ENCODE results near the gene ZDHHC11. TPM values are rescaled to one million over a fixed set of nuclear protein-coding genes. Genes with fewer than 3 reads are reported as not detected.
"Not testable (repeated sequence)": the region's sequence is repeated elsewhere in the genome, so short reads cannot be mapped to it uniquely, and the experiment has no call there.

Gene ZDHHC11
- total RNA-seq, 8 experiments from 2014 or later, result 2.0 to 11.9 (median 6.8) TPM

GRCh38 chr5:844426-844825 lies 6.4 kb downstream of the ZDHHC11 start:
- not testable (repeated sequence) for H3K4me1 ChIP-seq (replicated peaks in 1 of 2); H3K27ac ChIP-seq; H3K4me3 ChIP-seq; ATAC-seq (replicated peaks in 6 of 8)
- in situ Hi-C loops (cut with MboI; ENCODE audit: low pct_unique_long_range_greater_than_20kb in 2 of 9, low sequenced_read_pairs in 9 of 9, unreplicated experiment in 9 of 9), result loop anchor here in 1 of 9 experiments (25.0 kb wide), 1 partner anchor 107 kb away; no protein-coding TSS in a partner anchor
- WGBS, 10 experiments, result 60 to 100% (median 83%) methylated on average over 1 to 6 of the region's 16 CpGs; no CpG with 5 or more reads in 7 of the 10 experiments

DNA sequence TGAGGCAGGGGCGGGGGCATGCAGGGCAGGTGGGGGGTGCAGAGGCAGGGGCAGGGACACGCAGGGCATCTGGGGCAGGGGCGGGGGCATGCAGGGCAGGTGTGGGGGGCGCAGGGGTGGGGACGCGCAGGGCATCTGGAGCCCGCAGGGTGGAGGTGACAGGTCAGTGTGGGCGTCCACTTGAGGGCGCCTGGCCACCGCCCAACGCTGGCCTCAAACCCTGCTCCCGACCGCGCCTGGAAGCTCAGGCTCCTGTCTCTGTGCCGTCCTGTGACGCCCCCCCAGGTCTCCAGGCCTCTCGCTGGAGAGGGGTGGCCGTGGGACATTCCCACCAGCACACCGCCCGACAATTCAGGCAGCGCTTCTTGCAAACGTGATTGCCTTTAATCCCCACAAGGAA lies 6.9 kb downstream of the ZDHHC11 start:
- H3K27ac ChIP-seq; H3K4me1 ChIP-seq (replicated peaks in 1 of 2); H3K4me3 ChIP-seq: not testable (repeated sequence)
- 56 to 67% methylated on average over 9 of the region's 22 CpGs; no CpG with 5 or more reads in 8 of the 10 experiments for WGBS, 10 experiments
- peak in 1 of 8 experiments; percentile 12 for ATAC-seq (replicated peaks in 6 of 8)
- in situ Hi-C loops (cut with MboI; ENCODE audit: low pct_unique_long_range_greater_than_20kb in 2 of 9, low sequenced_read_pairs in 9 of 9, unreplicated experiment in 9 of 9), result loop anchor here in 1 of 9 experiments (25.0 kb wide), 1 partner anchor 107 kb away; no protein-coding TSS in a partner anchor

GRCh38 chr5:843371-843770 lies 7.4 kb downstream of the ZDHHC11 start:
- H3K4me3 ChIP-seq; ATAC-seq (replicated peaks in 6 of 8); H3K27ac ChIP-seq; H3K4me1 ChIP-seq (replicated peaks in 1 of 2): not testable (repeated sequence)
- no CpG with 5 or more reads among the region's 26 CpGs for WGBS, 10 experiments
- in situ Hi-C loops (cut with MboI; ENCODE audit: low pct_unique_long_range_greater_than_20kb in 2 of 9, low sequenced_read_pairs in 9 of 9, unreplicated experiment in 9 of 9), result loop anchor here in 1 of 9 experiments (25.0 kb wide), 1 partner anchor 106 kb away; no protein-coding TSS in a partner anchor

- in situ Hi-C loops (cut with MboI; ENCODE audit: low pct_unique_long_range_greater_than_20kb in 2 of 9, low sequenced_read_pairs in 9 of 9, unreplicated experiment in 9 of 9), result loop anchor here in 1 of 9 experiments (25.0 kb wide), 1 partner anchor 105 kb away; no protein-coding TSS in a partner anchor
- H3K4me1 ChIP-seq (replicated peaks in 1 of 2); H3K4me3 ChIP-seq; H3K27ac ChIP-seq: not testable (repeated sequence)
- WGBS, 10 experiments, result 20 to 96% methylated on average over 1 to 5 of the region's 32 CpGs; no CpG with 5 or more reads in 8 of the 10 experiments
- peak in 1 of 8 experiments; percentile 11 for ATAC-seq (replicated peaks in 6 of 8)
Observed at GRCh38 chr5:842402-843221, 8.2 kb downstream of the ZDHHC11 start.

GRCh38 chr5:841531-842401 lies 9.0 kb downstream of the ZDHHC11 start:
- 56 to 95% (median 85%) methylated on average over 2 to 13 of the region's 15 CpGs; no CpG with 5 or more reads in 2 of the 10 experiments for WGBS, 10 experiments
- H3K27ac ChIP-seq; H3K4me1 ChIP-seq (replicated peaks in 1 of 2); H3K4me3 ChIP-seq: not testable (repeated sequence)
- ATAC-seq (replicated peaks in 6 of 8), result peak in 2 of 8 experiments; percentile 8 to 58
- in situ Hi-C loops (cut with MboI; ENCODE audit: low pct_unique_long_range_greater_than_20kb in 2 of 9, low sequenced_read_pairs in 9 of 9, unreplicated experiment in 9 of 9), result loop anchor here in 1 of 9 experiments (25.0 kb wide), 1 partner anchor 104 kb away; no protein-coding TSS in a partner anchor

DNA sequence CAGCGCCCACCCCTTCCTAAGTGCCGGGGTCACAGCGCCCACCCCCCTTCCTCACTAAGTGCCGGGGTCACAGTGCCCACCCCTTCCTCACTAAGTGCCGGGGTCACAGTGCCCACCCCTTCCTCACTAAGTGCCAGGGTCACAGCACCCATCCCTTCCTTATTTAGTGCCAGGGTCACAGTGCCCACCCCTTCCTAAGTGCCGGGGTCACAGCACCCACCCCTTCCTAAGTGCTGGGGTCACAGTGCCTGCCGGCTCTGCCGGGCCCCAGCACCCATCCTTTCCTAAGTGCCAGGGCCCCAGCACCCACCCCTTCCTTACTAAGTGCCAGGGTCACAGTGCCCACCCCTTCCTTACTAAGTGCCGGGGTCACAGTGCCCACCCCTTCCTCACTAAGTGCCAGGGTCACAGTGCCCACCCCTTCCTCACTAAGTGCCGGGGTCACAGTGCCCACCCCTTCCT lies 9.8 kb downstream of the ZDHHC11 start:
- 100% methylated on average over 1 of the region's 10 CpGs; no CpG with 5 or more reads in 9 of the 10 experiments for WGBS, 10 experiments
- not testable (repeated sequence) for H3K4me1 ChIP-seq (replicated peaks in 1 of 2); ATAC-seq (replicated peaks in 6 of 8); H3K4me3 ChIP-seq; H3K27ac ChIP-seq
- in situ Hi-C loops (cut with MboI; ENCODE audit: low pct_unique_long_range_greater_than_20kb in 2 of 9, low sequenced_read_pairs in 9 of 9, unreplicated experiment in 9 of 9), result loop anchor here in 1 of 9 experiments (25.0 kb wide), 1 partner anchor 104 kb away; no protein-coding TSS in a partner anchor

DNA sequence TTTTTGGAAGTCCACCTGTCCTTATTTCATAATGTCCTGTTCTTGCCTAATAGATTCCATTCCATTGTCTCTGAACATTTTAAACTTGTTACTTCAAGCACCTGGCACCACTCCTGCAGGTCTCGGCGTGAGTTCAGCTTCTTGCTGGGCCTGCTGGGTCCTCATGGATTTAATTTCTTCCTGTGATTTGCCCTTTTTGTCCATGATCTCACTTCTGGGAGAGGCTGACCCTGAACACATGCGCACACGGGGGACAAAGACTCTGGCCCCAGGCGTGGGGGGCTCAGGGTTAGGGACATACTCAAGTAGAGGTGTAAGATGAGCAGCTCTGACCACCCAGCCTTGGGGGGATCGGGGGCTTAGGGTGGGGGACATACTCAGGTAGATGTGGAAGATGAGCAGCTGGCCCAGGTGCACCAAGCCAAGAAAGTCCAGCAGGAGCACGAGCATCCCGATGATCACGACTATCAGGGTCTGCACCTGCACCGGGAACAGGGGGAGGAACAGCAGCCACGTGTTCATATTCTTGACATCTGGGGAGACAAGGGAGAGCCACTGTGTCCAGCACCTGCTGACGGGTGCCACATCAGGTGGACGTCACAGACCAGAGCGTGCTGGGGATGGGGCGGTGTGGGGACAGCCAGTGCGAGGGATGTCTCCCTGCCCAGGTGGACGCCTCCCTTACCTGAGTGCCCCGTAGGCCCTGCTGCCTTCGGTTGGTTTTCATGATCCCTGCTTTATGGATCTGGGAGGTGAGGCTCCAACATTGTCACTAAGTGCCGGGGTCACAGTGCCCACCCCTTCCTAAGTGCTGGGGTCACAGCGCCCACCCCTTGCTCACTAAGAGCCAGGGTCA lies 10.4 kb downstream of the ZDHHC11 start:
- not testable (repeated sequence) for H3K4me3 ChIP-seq; H3K27ac ChIP-seq; ATAC-seq (replicated peaks in 6 of 8); H3K4me1 ChIP-seq (replicated peaks in 1 of 2)
- WGBS, 10 experiments, result 64 to 97% (median 83%) methylated on average over 3 to 18 of the region's 21 CpGs; no CpG with 5 or more reads in 4 of the 10 experiments
- in situ Hi-C loops (cut with MboI; ENCODE audit: low pct_unique_long_range_greater_than_20kb in 2 of 9, low sequenced_read_pairs in 9 of 9, unreplicated experiment in 9 of 9), result loop anchor here in 1 of 9 experiments (25.0 kb wide), 1 partner anchor 103 kb away; no protein-coding TSS in a partner anchor

- not testable (repeated sequence) for H3K27ac ChIP-seq; H3K4me1 ChIP-seq (replicated peaks in 1 of 2); H3K4me3 ChIP-seq
- 38 to 88% methylated on average over 4 to 6 of the region's 10 CpGs; no CpG with 5 or more reads in 8 of the 10 experiments for WGBS, 10 experiments
- in situ Hi-C loops (cut with MboI; ENCODE audit: low pct_unique_long_range_greater_than_20kb in 2 of 9, low sequenced_read_pairs in 9 of 9, unreplicated experiment in 9 of 9), result loop anchor here in 1 of 9 experiments (25.0 kb wide), 1 partner anchor 101 kb away; no protein-coding TSS in a partner anchor
- ATAC-seq (replicated peaks in 6 of 8), result peak in 4 of 8 experiments; percentile 27 to 70 (median 57)
Observed at GRCh38 chr5:838431-838851, 12.3 kb downstream of the ZDHHC11 start.

DNA sequence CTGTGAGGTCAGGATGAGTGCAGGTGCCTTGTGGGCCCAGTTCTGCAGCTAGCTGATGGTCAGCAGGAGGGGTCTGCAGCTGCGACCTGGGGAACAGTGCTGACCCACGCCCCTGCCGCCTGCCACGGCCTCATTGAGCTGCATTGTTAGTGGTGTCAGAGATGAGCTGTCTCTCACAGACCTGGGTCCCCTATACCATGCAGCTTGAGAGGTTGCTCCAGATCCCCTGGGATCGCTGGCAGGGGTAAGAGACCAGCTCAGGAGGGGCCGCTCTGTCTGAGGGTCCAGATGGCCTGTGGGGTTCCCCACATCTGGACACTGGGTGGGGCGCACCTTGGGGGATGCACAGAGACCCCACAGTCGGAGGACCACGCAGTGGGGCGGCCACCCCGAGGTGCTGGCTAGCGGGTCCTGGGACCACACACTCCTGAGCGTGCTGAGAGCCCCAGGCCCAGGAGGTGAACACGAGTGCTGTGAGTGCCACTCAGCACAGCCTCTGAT lies 13.1 kb downstream of the ZDHHC11 start:
- H3K27ac ChIP-seq; H3K4me3 ChIP-seq; H3K4me1 ChIP-seq (replicated peaks in 1 of 2): not testable (repeated sequence)
- in situ Hi-C loops (cut with MboI; ENCODE audit: low pct_unique_long_range_greater_than_20kb in 2 of 9, low sequenced_read_pairs in 9 of 9, unreplicated experiment in 9 of 9), result loop anchor here in 1 of 9 experiments (25.0 kb wide), 1 partner anchor 100 kb away; no protein-coding TSS in a partner anchor
- peak in 1 of 8 experiments; percentile 10 for ATAC-seq (replicated peaks in 6 of 8)
- 60 to 100% (median 84%) methylated on average over 1 to 10 of the region's 14 CpGs; no CpG with 5 or more reads in 6 of the 10 experiments for WGBS, 10 experiments

DNA sequence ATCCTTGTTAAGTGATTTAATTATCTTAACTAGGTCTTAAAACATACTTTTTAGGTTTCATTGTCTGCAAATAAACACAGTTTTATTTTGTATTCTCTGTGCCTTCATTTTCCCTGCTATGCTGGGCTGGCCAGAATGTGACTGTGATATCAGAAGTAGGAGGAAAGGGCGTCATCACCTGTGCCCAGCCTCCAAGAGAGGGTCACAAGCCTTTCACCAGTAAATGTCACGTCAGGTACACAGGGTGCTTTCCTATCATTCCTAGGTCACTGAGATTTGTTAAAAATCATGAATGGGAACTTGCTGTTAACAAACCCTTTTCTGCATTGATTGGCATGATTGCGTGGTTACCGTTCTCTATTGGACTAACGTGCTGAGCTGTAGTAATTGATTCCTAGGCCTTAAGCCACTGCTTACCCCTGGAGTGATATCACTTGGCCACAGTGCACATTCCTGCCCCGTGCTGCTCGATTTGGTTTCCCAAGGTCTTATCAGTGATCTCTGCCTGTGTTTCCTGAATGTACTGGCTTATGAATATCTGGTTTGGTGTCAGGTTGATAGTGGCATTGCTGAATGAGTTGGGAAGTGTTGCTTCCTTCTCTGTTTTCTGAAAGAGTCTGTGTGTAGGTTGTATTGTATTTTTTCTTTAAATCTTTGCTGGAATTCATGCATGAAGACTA lies 14.7 kb downstream of the ZDHHC11 start:
- in situ Hi-C loops (cut with MboI; ENCODE audit: low pct_unique_long_range_greater_than_20kb in 2 of 9, low sequenced_read_pairs in 9 of 9, unreplicated experiment in 9 of 9), result loop anchor here in 1 of 9 experiments (25.0 kb wide), 1 partner anchor 99 kb away; no protein-coding TSS in a partner anchor
- not testable (repeated sequence) for H3K4me3 ChIP-seq; H3K27ac ChIP-seq; ATAC-seq (replicated peaks in 6 of 8); H3K4me1 ChIP-seq (replicated peaks in 1 of 2)
- 40 to 100% (median 95%) methylated on average over 1 to 5 of the region's 7 CpGs; no CpG with 5 or more reads in 2 of the 10 experiments for WGBS, 10 experiments

DNA sequence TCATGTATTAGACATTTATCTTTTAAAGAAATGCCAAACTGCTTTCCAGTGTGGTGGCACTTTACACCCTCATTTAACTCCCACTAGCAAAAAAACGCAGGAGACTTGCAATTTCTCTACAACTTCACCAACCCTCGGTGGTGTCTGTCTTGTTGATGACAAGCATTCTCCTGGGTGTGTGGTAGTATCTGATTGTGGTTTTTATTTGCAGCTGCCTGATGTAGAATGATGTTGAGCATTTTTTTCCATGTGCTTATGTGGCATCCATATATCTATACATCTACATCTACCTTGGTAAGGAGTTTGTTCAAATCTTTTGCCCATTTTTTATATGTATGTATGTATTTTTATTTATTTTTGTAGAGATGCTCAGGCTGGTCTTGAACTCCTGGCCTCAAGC lies 16.8 kb downstream of the ZDHHC11 start:
- in situ Hi-C loops (cut with MboI; ENCODE audit: low pct_unique_long_range_greater_than_20kb in 2 of 9, low sequenced_read_pairs in 9 of 9, unreplicated experiment in 9 of 9), result loop anchor here in 1 of 9 experiments (25.0 kb wide), 1 partner anchor 97 kb away; no protein-coding TSS in a partner anchor
- 36 to 73% methylated on average over 2 of the region's 2 CpGs; no CpG with 5 or more reads in 8 of the 10 experiments for WGBS, 10 experiments
- not testable (repeated sequence) for H3K4me1 ChIP-seq (replicated peaks in 1 of 2); H3K27ac ChIP-seq; ATAC-seq (replicated peaks in 6 of 8); H3K4me3 ChIP-seq
